Naive thymus-derived CD8-positive, alpha-beta T cell (primary cell): ENCODE data around the gene UQCC2. TPM values are rescaled to one million over a fixed set of nuclear protein-coding genes. Genes with fewer than 3 reads are reported as not detected.

Experiments
- ATAC-seq, 2 donors: fragments of 150-1000 bp; cut with Tn5 transposase in 1 of 2; sonication (Bioruptor Pico), chemical (Tn5 transposase) in 1 of 2; 1 replicate in 1 of 2; 2 replicates in 1 of 2; pipeline ENCODE4 v1.10.0; 2021; ENCODE audit warnings: mild to moderate bottlenecking in 2 of 2, moderate library complexity in 2 of 2
- POLR2A ChIA-PET: fragments of 350-600 bp; sonication (Branson Sonifier 250); formaldehyde crosslinking; loops from one replicate; lab custom pipeline; 2021; ENCODE audit warnings: antibody characterized with exemption; lab: Charles Lee
- DNase-seq, 10 donors: peaks; one replicate each; pipeline versions ENCODE4 v3.0.0 to v3.0.0-alpha.2; 2020 to 2022
- H3K27ac Mint-ChIP-seq, 10 donors: one replicate each; pipeline ENCODE4 v1.8.0; 2020 to 2022; ENCODE audit warnings: mild to moderate bottlenecking in 10 of 10, mixed read lengths in 10 of 10, moderate library complexity in 4 of 10, inconsistent platforms in 1 of 10
- H3K27me3 Mint-ChIP-seq, 5 donors: one replicate each; pipeline ENCODE4 v1.8.0; 2021 to 2022; ENCODE audit warnings: mixed read lengths in 5 of 5
- H3K36me3 Mint-ChIP-seq, 3 donors: one replicate each; pipeline ENCODE4 v1.8.0; 2020 to 2022; ENCODE audit warnings: mixed read lengths in 3 of 3, mild to moderate bottlenecking in 2 of 3, inconsistent platforms in 1 of 3
- H3K4me1 Mint-ChIP-seq, 4 donors: one replicate each; pipeline ENCODE4 v1.8.0; 2021 to 2022; ENCODE audit warnings: mixed read lengths in 4 of 4
- H3K4me3 Mint-ChIP-seq, 10 donors: one replicate each; pipeline ENCODE4 v1.8.0; 2020 to 2022; ENCODE audit warnings: mild to moderate bottlenecking in 10 of 10, mixed read lengths in 10 of 10, moderate library complexity in 6 of 10, inconsistent platforms in 1 of 10
- H3K9me3 Mint-ChIP-seq, 9 donors: one replicate each; pipeline ENCODE4 v1.8.0; 2020 to 2022; ENCODE audit warnings: mixed read lengths in 9 of 9, mild to moderate bottlenecking in 3 of 9, inconsistent platforms in 1 of 9, moderate library complexity in 1 of 9
- polyA plus RNA-seq, 3 donors: library from polyadenylated mRNA; unstranded; fragments of 300-500 nt; fragmentation: Illumina TruSeq; gene quantifications; one replicate each; pipeline ENCODE4 v1.2.3, GENCODE V29; 2021
- total RNA-seq, 8 experiments: library from RNA in 2 of 8; stranded (reverse) in 2 of 8; gene quantifications; one replicate each; pipeline ENCODE4 v1.2.3 and lab custom pipeline; 2021 to 2026

Gene UQCC2
- total and polyA plus RNA-seq, 5 experiments from 2014 or later = 23.3 to 57.7 (median 44.4) TPM

- Mint-ChIP-seq H3K4me3 (peak overlapping the region in 9 of 10 donors; percentile 37 to 99 (median 98)), H3K9me3 (no peaks in the 10 kb centered on the region), H3K4me1 (peaks cover 23 to 50% (median 42%) of the 10 kb centered on the region in 4 donors), H3K27ac (peak overlapping the region in 7 of 10 donors; percentile 1 to 77 (median 37)), H3K36me3 (peaks cover 0 to 35% (median 0%) of the 10 kb centered on the region in 3 donors), H3K27me3 (no peaks in the 10 kb centered on the region)
- ATAC-seq = no peak
- POLR2A ChIA-PET = interaction anchor here (1.2 kb wide), 2 partner anchors 12 to 13 kb away, joined by 4 to 6 read pairs; no protein-coding TSS in a partner anchor
- no peak for DNase-seq
Measured at GRCh38 chr6:33709605-33710295, 1.8 kb downstream of the UQCC2 start.

DNA sequence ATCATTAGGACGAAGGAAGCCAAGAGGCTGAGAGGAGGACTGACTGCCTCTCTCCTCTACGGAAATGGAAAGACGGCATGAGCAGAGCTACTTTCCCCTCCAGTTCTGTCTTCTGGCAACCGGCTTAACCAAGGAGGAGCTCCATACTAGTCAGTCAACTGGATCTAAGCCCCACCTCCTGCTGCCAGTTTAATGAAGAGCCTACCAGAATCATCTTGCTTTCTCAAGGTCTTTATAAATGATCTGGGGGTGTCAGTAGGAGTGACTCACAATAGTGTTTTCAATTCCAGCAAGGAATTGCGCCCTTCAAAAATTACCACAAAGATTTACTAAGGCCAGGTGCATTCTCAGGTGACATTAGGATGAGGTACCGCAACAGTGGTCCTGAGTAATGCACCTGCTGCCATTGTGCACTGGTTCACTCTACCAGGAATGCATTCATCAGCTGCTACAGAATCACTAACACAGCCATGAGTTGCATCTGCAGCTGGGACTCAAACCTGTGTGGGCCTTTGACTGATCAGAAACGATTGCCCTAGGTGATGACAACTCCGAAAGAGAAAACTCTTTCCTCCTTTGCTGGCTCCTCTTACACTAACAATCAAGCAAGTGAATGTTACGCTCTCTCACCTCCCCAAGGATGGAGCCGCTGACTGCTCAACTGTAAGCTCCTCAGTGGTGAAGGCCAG lies 2.8 kb downstream of the UQCC2 start:
- Mint-ChIP-seq H3K27me3 (no peaks in the 10 kb centered on the region), H3K36me3 (peaks cover 0 to 41% (median 0%) of the 10 kb centered on the region in 3 donors), H3K27ac (peak overlapping the region in 1 of 10 donors; percentile 14), H3K4me3 (no peak overlapping the region), H3K4me1 (peaks cover 23 to 50% (median 45%) of the 10 kb centered on the region in 4 donors), H3K9me3 (no peaks in the 10 kb centered on the region)
- POLR2A ChIA-PET = interaction anchor here (1.1 to 1.2 kb wide), 2 partner anchors 12 kb away, joined by 4 read pairs; no protein-coding TSS in a partner anchor
- DNase-seq (no peak), ATAC-seq (no peak)

GRCh38 chr6:33707771-33708170 lies 3.7 kb downstream of the UQCC2 start:
- POLR2A ChIA-PET = interaction anchor here (0.6 to 1.1 kb wide), 2 partner anchors 11 to 1817 kb away, joined by 4 to 5 read pairs; no protein-coding TSS in a partner anchor
- H3K27ac Mint-ChIP-seq = peak overlapping the region in 2 of 10 donors; percentile 12 to 21

GRCh38 chr6:33705955-33706725 lies 5.4 kb downstream of the UQCC2 start:
- H3K36me3 Mint-ChIP-seq = peaks cover 0 to 44% (median 0%) of the 10 kb centered on the region in 3 donors
- POLR2A ChIA-PET = interaction anchor here (1.0 kb wide), 1 partner anchor 114 kb away, joined by 3 read pairs; no protein-coding TSS in a partner anchor
- peaks cover 21 to 41% (median 40%) of the 10 kb centered on the region in 4 donors for H3K4me1 Mint-ChIP-seq
- peak overlapping the region in 6 of 10 donors; percentile 25 to 80 (median 41) for H3K27ac Mint-ChIP-seq
- no peaks in the 10 kb centered on the region for H3K27me3 Mint-ChIP-seq
- ATAC-seq = no peak
- H3K9me3 Mint-ChIP-seq = no peaks in the 10 kb centered on the region
- DNase-seq = no peak
- H3K4me3 Mint-ChIP-seq = no peak overlapping the region

More at GRCh38 chr6:33707771-33708170, 3.7 kb downstream of the UQCC2 start:
- Mint-ChIP-seq H3K27me3 (no peaks in the 10 kb centered on the region), H3K9me3 (no peaks in the 10 kb centered on the region), H3K4me3 (no peak overlapping the region), H3K36me3 (peaks cover 0 to 42% (median 0%) of the 10 kb centered on the region in 3 donors), H3K4me1 (peaks cover 23 to 50% (median 45%) of the 10 kb centered on the region in 4 donors)
- no peak for ATAC-seq
- no peak for DNase-seq

- ATAC-seq (no peak), DNase-seq (no peak)
- Mint-ChIP-seq H3K4me3 (no peak overlapping the region), H3K36me3 (peaks cover 0 to 43% (median 0%) of the 10 kb centered on the region in 3 donors), H3K9me3 (no peaks in the 10 kb centered on the region), H3K27ac (peak overlapping the region in 1 of 10 donors; percentile 43), H3K4me1 (peaks cover 17 to 38% (median 36%) of the 10 kb centered on the region in 4 donors), H3K27me3 (no peaks in the 10 kb centered on the region)
- POLR2A ChIA-PET = interaction anchor here (1.0 kb wide), 1 partner anchor 113 kb away, joined by 3 read pairs; no protein-coding TSS in a partner anchor
Measured at GRCh38 chr6:33705268-33705885, 6.1 kb downstream of the UQCC2 start.

DNA sequence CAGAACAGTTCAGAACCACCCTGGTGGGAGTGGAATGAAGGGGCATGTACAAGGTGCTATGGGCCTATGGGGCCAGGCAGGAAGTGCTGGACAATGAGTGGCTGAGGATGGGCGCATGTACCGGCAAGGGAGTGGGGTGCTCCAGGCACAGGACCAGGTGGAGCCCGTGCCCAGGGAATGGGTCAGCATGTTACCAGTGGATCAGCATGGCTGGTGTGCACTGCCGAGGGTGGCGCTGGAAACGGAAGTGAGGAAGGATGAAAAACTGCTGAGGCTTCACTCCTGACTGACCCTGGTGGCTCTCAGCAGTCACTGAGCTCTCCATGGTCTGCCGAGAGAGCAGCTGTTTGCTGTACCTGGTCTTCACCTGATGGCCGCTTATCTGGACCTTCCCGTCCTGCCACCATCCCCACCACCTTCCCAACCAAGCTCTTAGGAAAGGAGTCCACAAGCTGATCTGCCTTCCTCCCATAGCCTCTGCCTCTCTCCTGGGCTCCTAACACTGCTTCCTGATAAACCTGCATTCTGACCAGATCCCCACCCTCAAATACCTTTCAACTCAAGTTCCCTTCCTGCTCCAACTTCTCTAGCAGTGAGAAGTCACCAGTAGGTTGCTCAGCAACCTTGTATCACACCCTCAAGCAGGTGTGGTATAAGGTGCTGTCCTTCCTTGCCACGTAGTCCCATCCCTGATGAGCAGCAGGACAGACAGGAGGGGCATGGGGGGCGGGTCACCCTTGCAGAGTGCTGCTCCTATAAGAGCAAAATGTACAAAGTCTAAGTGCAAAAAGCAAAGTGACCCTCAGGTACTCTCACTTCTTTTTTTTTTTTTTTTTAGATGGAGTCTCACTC lies 7.1 kb downstream of the UQCC2 start:
- H3K36me3 Mint-ChIP-seq = peaks cover 0 to 40% (median 0%) of the 10 kb centered on the region in 3 donors
- ATAC-seq (no peak), DNase-seq (no peak)
- H3K27me3 Mint-ChIP-seq = no peaks in the 10 kb centered on the region
- H3K27ac Mint-ChIP-seq = peak overlapping the region in 4 of 10 donors; percentile 27 to 49 (median 44)
- H3K9me3 Mint-ChIP-seq = no peaks in the 10 kb centered on the region
- peaks cover 13 to 34% (median 31%) of the 10 kb centered on the region in 4 donors for H3K4me1 Mint-ChIP-seq
- POLR2A ChIA-PET = no interaction called here
- no peak overlapping the region for H3K4me3 Mint-ChIP-seq

DNA sequence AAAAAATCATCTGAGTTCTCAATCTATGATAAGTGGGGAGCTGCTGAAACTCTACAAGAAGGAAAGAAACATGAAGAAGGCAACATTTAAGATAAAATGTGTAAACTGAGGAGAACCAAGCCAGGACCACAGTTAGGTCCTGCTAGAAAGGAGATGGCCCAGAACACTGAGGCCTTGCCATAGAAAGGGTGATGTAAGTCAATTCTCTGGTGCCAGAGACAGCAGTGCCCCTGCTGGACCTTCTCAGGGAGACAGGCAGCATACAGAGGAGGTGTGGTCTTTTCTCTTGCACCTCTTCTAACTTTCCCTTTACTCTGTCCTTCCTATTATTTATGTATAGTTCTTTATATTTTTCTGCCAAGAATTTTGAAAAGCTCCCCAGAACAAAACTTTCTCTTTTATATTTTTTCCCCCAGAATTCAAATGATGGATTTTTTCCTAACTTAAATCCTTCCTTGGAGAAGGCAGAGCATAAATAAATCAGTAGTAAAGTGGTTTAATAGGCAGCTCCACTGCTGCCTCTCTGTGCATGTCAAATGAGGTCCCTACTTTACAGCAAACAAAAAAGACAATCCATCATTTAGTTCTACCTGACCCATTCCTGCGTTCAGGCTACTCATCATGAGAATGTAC lies 9.0 kb downstream of the UQCC2 start:
- POLR2A ChIA-PET = interaction anchor here (0.7 to 2.6 kb wide), 3 partner anchors 9 to 1933 kb away, joined by 3 to 7 read pairs (median 4); partner anchors contain the start of gene UQCC2
- no peaks in the 10 kb centered on the region for H3K27me3 Mint-ChIP-seq
- H3K4me1 Mint-ChIP-seq = peaks cover 11 to 28% (median 21%) of the 10 kb centered on the region in 4 donors
- DNase-seq = peak in 1 of 10 donors; percentile 19
- H3K9me3 Mint-ChIP-seq = no peaks in the 10 kb centered on the region
- no peak overlapping the region for H3K4me3 Mint-ChIP-seq
- peaks cover 0 to 25% (median 0%) of the 10 kb centered on the region in 3 donors for H3K36me3 Mint-ChIP-seq
- ATAC-seq = peak in 1 of 2 donors; percentile 63
- peak overlapping the region in 3 of 10 donors; percentile 17 to 85 (median 52) for H3K27ac Mint-ChIP-seq

GRCh38 chr6:33700391-33701050 lies 11.0 kb downstream of the UQCC2 start:
- Mint-ChIP-seq H3K36me3 (peaks cover 0 to 13% (median 0%) of the 10 kb centered on the region in 3 donors), H3K27ac (peak overlapping the region in 8 of 10 donors; percentile 15 to 94 (median 66)), H3K27me3 (no peaks in the 10 kb centered on the region), H3K4me3 (no peak overlapping the region), H3K4me1 (peaks cover 14 to 43% (median 35%) of the 10 kb centered on the region in 4 donors), H3K9me3 (no peaks in the 10 kb centered on the region)
- ATAC-seq = peak; percentile 62 to 75
- POLR2A ChIA-PET = interaction anchor here (0.5 to 2.6 kb wide), 7 partner anchors 11 to 129 kb away, joined by 3 to 8 read pairs (median 3); partner anchors contain the start of gene UQCC2
- peak; percentile 53 to 86 (median 66) for DNase-seq

GRCh38 chr6:33699739-33700138 lies 11.8 kb downstream of the UQCC2 start:
- Mint-ChIP-seq H3K36me3 (peaks cover 0 to 13% (median 0%) of the 10 kb centered on the region in 3 donors), H3K4me1 (peaks cover 15 to 51% (median 43%) of the 10 kb centered on the region in 4 donors)

GRCh38 chr6:33699131-33699530 lies 12.4 kb downstream of the UQCC2 start:
- peaks cover 0 to 9% (median 0%) of the 10 kb centered on the region in 3 donors for H3K36me3 Mint-ChIP-seq
- H3K4me1 Mint-ChIP-seq = peaks cover 20 to 55% (median 47%) of the 10 kb centered on the region in 4 donors
- no peaks in the 10 kb centered on the region for H3K9me3 Mint-ChIP-seq

More at GRCh38 chr6:33699739-33700138, 11.8 kb downstream of the UQCC2 start:
- POLR2A ChIA-PET = interaction anchor here (1.7 kb wide), 1 partner anchor 129 kb away, joined by 4 read pairs; no protein-coding TSS in a partner anchor
- H3K27ac Mint-ChIP-seq = peak overlapping the region in 4 of 10 donors; percentile 15 to 79 (median 50)
- DNase-seq (peak in 1 of 10 donors; percentile 11), ATAC-seq (no peak)
- H3K9me3 Mint-ChIP-seq = no peaks in the 10 kb centered on the region
- no peak overlapping the region for H3K4me3 Mint-ChIP-seq
- H3K27me3 Mint-ChIP-seq = no peaks in the 10 kb centered on the region

More at GRCh38 chr6:33699131-33699530, 12.4 kb downstream of the UQCC2 start:
- Mint-ChIP-seq H3K27ac (peak overlapping the region in 4 of 10 donors; percentile 37 to 53 (median 48)), H3K27me3 (no peaks in the 10 kb centered on the region), H3K4me3 (no peak overlapping the region)
- ATAC-seq (no peak), DNase-seq (peak in 1 of 10 donors; percentile 19)
- POLR2A ChIA-PET = no interaction called here
